OCI-LY1 (cell line): Measurements from ENCODE around the gene HSPE1.

ENCODE experiments used
- H2AFZ ChIP-seq: fragments of 200-600 bp; sonication (generic), shearing (Covaris generic); 2 replicates; pipeline ENCODE4 v1.6.0; 2014; ENCODE audit warnings: antibody characterized with exemption, mild to moderate bottlenecking, low read length
- H3F3A ChIP-seq: fragments of 200-600 bp; sonication (generic), shearing (Covaris generic); 2 replicates; pipeline ENCODE4 v1.6.0; 2014; ENCODE audit warnings: mild to moderate bottlenecking, antibody characterized with exemption, low read length, moderate library complexity; ENCODE audit not compliant: insufficient read depth
- H3K27ac ChIP-seq: fragments of 200-600 bp; sonication (generic); 2 replicates; pipeline ENCODE4 v1.5.1; 2014; ENCODE audit warnings: low read length, mixed run types, mild to moderate bottlenecking, low read depth; ENCODE audit not compliant: poor library complexity, severe bottlenecking
- H3K27me3 ChIP-seq: fragments of 200-600 bp; sonication (generic); 2 replicates; pipeline ENCODE4 v1.6.0; 2014; ENCODE audit warnings: antibody characterized with exemption, mild to moderate bottlenecking, low read length, moderate library complexity; ENCODE audit not compliant: insufficient read depth
- H3K36me3 ChIP-seq: fragments of 200-600 bp; sonication (generic); 2 replicates; pipeline ENCODE4 v1.6.1; 2014; ENCODE audit warnings: mild to moderate bottlenecking, antibody characterized with exemption, low read length, moderate library complexity, mixed read lengths; ENCODE audit not compliant: insufficient read depth
- H3K4me1 ChIP-seq: fragments of 200-600 bp; sonication (generic); 2 replicates; pipeline ENCODE4 v1.5.1; 2014; ENCODE audit warnings: mild to moderate bottlenecking, low read length, moderate library complexity; ENCODE audit not compliant: insufficient read depth, severe bottlenecking
- H3K4me2 ChIP-seq: fragments of 200-600 bp; sonication (generic), shearing (Covaris generic); 2 replicates; pipeline ENCODE4 v1.6.1; 2014; ENCODE audit warnings: low read length
- H3K4me3 ChIP-seq: fragments of 200-600 bp; sonication (generic); 2 replicates; pipeline ENCODE4 v1.5.1; 2014; ENCODE audit warnings: low read length, low read depth, mild to moderate bottlenecking, mixed read lengths; ENCODE audit not compliant: poor library complexity, severe bottlenecking
- H3K79me2 ChIP-seq: fragments of 200-600 bp; shearing (Covaris generic); 2 replicates; pipeline ENCODE4 v1.6.1; 2016; ENCODE audit warnings: mixed run types, low read length, mixed read lengths; ENCODE audit not compliant: insufficient read depth
- H3K9ac ChIP-seq: fragments of 200-600 bp; sonication (generic), shearing (Covaris generic); 2 replicates; pipeline ENCODE4 v1.6.1; 2014; ENCODE audit warnings: mild to moderate bottlenecking, low read length, mixed read lengths
- H3K9me2 ChIP-seq: fragments of 200-600 bp; sonication (generic), shearing (Covaris generic); 2 replicates; pipeline ENCODE4 v1.6.1; 2014; ENCODE audit warnings: low read depth, mild to moderate bottlenecking, low read length, mixed read lengths
- H3K9me3 ChIP-seq: fragments of 200-600 bp; shearing (Covaris generic); 2 replicates; pipeline ENCODE4 v1.6.1; 2014; ENCODE audit warnings: low read length, mixed read lengths
- H4K20me1 ChIP-seq: fragments of 200-600 bp; sonication (generic), shearing (Covaris generic); 2 replicates; pipeline ENCODE4 v1.6.0; 2016; ENCODE audit warnings: mild to moderate bottlenecking, low read length; ENCODE audit not compliant: insufficient read depth
- EZH2 ChIP-seq: fragments of 200-600 bp; sonication (generic), shearing (Covaris generic); IDR thresholded peaks from 2 replicates; pipeline ENCODE4 v1.8.0; 2017; ENCODE audit warnings: borderline replicate concordance, mixed run types, mild to moderate bottlenecking, antibody characterized with exemption, low read length, moderate library complexity, mixed read lengths
- TF ChIP-seq, protein P1 (sequence below): fragments of 200-600 bp; sonication (generic), shearing (Covaris generic); IDR thresholded peaks from 2 replicates; pipeline ENCODE4 v1.5.1; 2017; ENCODE audit warnings: mild to moderate bottlenecking, antibody characterized with exemption, low read length, moderate library complexity, mixed read lengths

Gene HSPE1

DNA sequence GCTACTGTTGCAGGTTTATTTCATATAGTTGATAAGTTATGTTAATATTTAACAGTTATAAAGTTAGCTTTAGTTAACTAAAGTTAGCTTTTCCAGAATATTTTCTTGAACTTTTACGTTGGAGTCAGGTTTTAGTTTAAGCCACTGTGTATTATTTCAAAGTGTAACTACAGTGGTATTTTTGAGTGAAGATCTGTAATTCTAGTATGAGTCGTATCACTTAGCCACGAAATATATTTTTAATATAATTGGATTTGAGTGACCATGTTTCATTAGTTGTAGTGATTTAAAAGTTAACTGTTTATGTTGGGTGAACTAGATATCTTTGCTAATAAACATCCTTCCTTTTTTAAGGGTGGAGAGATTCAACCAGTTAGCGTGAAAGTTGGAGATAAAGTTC lies 2.5 kb downstream of the HSPE1 start:
- peaks cover 79% of the 10 kb centered on the region for H3K36me3 ChIP-seq
- H3K4me2 ChIP-seq: peak overlapping the region; percentile 65
- H2AFZ ChIP-seq: no peak overlapping the region
- no peaks in the 10 kb centered on the region for H3K9me2 ChIP-seq
- peak overlapping the region; percentile 83 for H3K4me3 ChIP-seq
- H3K9ac ChIP-seq: no peak overlapping the region
- H3K27ac ChIP-seq: peak overlapping the region; percentile 52
- peaks cover 3% of the 10 kb centered on the region; the same call in 1 of the 2 replicates for H3F3A ChIP-seq
- H3K79me2 ChIP-seq: peaks cover 46% of the 10 kb centered on the region
- TF ChIP-seq, protein P1, sequence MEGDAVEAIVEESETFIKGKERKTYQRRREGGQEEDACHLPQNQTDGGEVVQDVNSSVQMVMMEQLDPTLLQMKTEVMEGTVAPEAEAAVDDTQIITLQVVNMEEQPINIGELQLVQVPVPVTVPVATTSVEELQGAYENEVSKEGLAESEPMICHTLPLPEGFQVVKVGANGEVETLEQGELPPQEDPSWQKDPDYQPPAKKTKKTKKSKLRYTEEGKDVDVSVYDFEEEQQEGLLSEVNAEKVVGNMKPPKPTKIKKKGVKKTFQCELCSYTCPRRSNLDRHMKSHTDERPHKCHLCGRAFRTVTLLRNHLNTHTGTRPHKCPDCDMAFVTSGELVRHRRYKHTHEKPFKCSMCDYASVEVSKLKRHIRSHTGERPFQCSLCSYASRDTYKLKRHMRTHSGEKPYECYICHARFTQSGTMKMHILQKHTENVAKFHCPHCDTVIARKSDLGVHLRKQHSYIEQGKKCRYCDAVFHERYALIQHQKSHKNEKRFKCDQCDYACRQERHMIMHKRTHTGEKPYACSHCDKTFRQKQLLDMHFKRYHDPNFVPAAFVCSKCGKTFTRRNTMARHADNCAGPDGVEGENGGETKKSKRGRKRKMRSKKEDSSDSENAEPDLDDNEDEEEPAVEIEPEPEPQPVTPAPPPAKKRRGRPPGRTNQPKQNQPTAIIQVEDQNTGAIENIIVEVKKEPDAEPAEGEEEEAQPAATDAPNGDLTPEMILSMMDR: no peak
- no peak for TF ChIP-seq EZH2
- no peaks in the 10 kb centered on the region for H3K27me3 ChIP-seq
- no peaks in the 10 kb centered on the region for H4K20me1 ChIP-seq
- H3K9me3 ChIP-seq: no peaks in the 10 kb centered on the region
- peaks cover 25% of the 10 kb centered on the region for H3K4me1 ChIP-seq

DNA sequence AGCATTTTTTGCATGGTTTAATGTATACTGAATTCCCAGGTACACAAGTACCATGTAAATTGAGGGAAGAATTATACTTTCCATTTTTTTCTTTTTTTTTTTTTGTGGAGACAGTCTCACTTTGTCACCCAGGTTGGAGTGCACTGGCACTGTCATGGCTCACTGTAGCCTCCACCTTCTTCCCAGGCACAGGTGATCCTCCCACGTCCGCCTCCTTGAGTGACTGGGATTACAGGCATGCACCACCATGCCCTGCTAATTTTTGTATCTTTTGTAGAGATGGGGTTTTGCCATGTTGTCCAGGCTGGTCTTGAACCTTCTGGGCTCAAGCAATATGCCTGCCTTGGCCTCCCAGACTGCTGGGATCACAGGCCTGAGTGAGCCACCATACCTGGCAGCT lies 3.8 kb downstream of the HSPE1 start:
- H3K36me3 ChIP-seq: peaks cover 70% of the 10 kb centered on the region
- peaks cover 33% of the 10 kb centered on the region for H3K79me2 ChIP-seq
- no peak overlapping the region for H3K9ac ChIP-seq
- H3K27ac ChIP-seq: no peak overlapping the region
- TF ChIP-seq, protein P1: no peak
- no peak for TF ChIP-seq EZH2
- no peak overlapping the region for H3K4me2 ChIP-seq
- peaks cover 3% of the 10 kb centered on the region; the same call in 1 of the 2 replicates for H3F3A ChIP-seq
- H2AFZ ChIP-seq: no peak overlapping the region
- no peaks in the 10 kb centered on the region for H4K20me1 ChIP-seq
- no peaks in the 10 kb centered on the region for H3K27me3 ChIP-seq
- no peaks in the 10 kb centered on the region for H3K9me2 ChIP-seq
- H3K4me3 ChIP-seq: no peak overlapping the region
- no peaks in the 10 kb centered on the region for H3K9me3 ChIP-seq
- peaks cover 17% of the 10 kb centered on the region for H3K4me1 ChIP-seq

DNA sequence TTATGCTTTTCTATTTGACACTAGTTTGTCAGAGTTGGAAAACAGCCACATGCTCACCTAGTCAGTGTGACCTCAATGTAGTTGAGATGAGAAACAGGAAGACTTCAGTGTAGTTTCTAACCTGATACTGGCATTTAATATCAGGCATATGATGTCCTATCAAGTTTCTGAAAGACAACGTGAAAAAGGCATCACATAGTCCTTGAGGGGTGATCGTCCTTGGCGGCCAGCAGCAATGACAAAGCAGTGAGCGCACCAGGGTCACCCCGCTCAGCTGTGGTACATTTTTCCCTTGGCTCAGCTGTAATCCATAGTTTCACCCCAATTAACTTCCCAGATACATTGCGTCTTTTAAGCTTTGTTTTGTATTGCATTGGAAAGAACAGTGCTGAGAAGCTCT lies 4.3 kb downstream of the HSPE1 start:
- Histone ChIP-seq H3F3A (peaks cover 3% of the 10 kb centered on the region; the same call in 1 of the 2 replicates), H3K4me3 (no peak overlapping the region), H3K9ac (no peak overlapping the region), H3K4me2 (no peak overlapping the region), H2AFZ (no peak overlapping the region), H3K27me3 (no peaks in the 10 kb centered on the region), H3K9me2 (no peaks in the 10 kb centered on the region), H3K4me1 (peaks cover 17% of the 10 kb centered on the region), H3K27ac (no peak overlapping the region), H4K20me1 (no peaks in the 10 kb centered on the region), H3K9me3 (no peaks in the 10 kb centered on the region), H3K79me2 (peaks cover 28% of the 10 kb centered on the region), H3K36me3 (peaks cover 65% of the 10 kb centered on the region)
- TF ChIP-seq EZH2: no peak
- TF ChIP-seq, protein P1: no peak
